HFF-Myc (cell line): ENCODE measurements around the gene PIGK.

ENCODE experiments used
- DNase-seq: peaks from one replicate; pipeline ENCODE4 v3.0.0-alpha.2; 2011; ENCODE audit warnings: low read depth; ENCODE audit errors: extremely low read depth
- H3K4me3 ChIP-seq: replicated peaks from 2 replicates; pipeline ENCODE4 v1.5.1; 2011; ENCODE audit warnings: low read depth, mild to moderate bottlenecking, control low read depth, low read length
- TF ChIP-seq, protein P1 (sequence below): IDR thresholded peaks from 2 replicates; pipeline ENCODE4 v1.5.1; 2012; ENCODE audit warnings: mild to moderate bottlenecking, low read depth, low read length, control low read depth; ENCODE audit errors: missing control alignments

Gene PIGK

GRCh38 chr1:77219166-77219887, at the start of gene PIGK:
Gene PIGK (minus strand): TSS chr1:77219430. CDS start chr1:77219402, 28 bp downstream.
- peak within 1 kb of the TSS; percentile 92 for H3K4me3 ChIP-seq
- TF ChIP-seq, protein P1, sequence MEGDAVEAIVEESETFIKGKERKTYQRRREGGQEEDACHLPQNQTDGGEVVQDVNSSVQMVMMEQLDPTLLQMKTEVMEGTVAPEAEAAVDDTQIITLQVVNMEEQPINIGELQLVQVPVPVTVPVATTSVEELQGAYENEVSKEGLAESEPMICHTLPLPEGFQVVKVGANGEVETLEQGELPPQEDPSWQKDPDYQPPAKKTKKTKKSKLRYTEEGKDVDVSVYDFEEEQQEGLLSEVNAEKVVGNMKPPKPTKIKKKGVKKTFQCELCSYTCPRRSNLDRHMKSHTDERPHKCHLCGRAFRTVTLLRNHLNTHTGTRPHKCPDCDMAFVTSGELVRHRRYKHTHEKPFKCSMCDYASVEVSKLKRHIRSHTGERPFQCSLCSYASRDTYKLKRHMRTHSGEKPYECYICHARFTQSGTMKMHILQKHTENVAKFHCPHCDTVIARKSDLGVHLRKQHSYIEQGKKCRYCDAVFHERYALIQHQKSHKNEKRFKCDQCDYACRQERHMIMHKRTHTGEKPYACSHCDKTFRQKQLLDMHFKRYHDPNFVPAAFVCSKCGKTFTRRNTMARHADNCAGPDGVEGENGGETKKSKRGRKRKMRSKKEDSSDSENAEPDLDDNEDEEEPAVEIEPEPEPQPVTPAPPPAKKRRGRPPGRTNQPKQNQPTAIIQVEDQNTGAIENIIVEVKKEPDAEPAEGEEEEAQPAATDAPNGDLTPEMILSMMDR, result no peak
- peak; percentile 72 for DNase-seq

DNA sequence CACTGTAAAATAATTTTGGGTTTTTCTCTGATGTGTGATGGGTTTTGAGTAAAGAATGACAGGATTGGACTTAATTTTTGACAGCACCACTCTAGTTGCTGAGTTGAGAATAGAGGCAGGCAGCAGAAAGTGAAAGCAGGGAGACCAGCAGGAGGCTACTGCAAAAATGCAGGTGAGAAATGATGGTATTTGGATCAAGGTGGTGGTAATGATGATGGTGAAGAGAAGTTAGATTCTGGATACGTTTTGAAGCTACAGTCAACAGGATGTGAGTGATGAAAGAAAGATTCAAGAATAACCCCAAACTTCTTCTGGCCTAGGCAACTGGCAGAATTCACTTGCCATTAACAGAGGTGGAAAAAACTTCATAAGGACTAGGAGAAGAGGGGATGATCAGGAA, 47.8 kb upstream of the PIGK start:
- no peak for DNase-seq
- TF ChIP-seq, protein P1, result no peak
- H3K4me3 ChIP-seq, result no peak overlapping the region

DNA sequence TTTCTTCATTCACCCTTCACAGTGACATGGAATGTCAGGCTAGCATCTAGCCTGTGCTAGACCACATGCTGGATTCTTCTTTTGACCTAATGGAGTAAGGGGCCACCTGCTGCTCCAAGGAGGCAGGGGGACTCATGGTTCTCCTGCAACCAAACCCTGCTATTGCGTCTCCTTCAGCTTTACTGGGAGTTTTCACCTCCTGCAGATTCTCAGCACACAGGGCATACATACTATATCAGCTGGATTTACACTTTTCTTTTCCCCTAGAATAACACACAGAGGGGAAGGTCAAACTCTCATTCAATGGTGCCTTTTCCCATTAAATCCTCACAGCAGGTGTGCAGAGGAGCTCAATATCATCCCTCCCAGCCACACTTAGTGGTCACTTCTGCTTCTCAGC, 46.0 kb upstream of the PIGK start:
- TF ChIP-seq, protein P1, result no peak
- DNase-seq, result no peak
- no peak overlapping the region for H3K4me3 ChIP-seq

DNA sequence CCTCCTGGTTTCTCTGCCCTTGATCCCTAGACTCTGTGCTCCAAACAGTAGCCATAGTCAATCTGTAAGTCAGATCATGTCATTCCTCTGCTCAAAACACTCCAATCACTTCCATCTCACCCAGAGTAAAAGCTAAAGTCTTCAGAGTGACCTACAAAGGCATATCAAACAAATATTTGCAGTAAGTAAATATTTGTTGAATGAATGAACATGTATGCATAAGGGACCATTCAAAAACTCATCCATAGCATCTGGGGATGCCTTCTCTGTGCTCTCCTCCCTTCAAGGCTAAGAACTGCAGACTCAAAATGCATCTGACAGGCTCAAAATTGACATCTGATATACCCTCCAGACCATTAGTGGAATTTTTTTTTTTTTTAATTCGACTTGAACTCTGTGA, 44.5 kb upstream of the PIGK start:
- TF ChIP-seq, protein P1, result no peak
- no peak overlapping the region for H3K4me3 ChIP-seq
- no peak for DNase-seq

GRCh38 chr1:77253211-77253610, 34.0 kb upstream of the PIGK start:
- DNase-seq, result no peak
- no peak overlapping the region for H3K4me3 ChIP-seq
- TF ChIP-seq, protein P1, result no peak

DNA sequence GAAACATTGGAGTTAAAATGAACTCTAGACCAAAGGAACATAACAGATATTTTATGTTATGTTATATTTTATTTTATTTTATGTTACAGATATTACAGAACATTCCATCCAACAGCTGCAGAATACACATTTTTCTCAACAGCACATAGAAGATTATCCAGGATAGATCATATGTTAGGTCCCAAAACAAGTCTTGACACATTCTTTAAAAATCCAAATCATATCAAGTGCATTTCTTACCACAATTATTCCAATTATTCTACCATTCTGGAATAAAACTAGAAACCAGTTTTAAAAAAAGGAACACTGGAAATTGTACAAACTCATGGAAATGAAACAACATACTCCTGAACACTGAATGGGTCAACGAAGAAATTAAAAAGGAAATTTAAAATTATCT, 30.9 kb upstream of the PIGK start:
- no peak overlapping the region for H3K4me3 ChIP-seq
- no peak for DNase-seq
- TF ChIP-seq, protein P1, result no peak

- no peak overlapping the region for H3K4me3 ChIP-seq
- TF ChIP-seq, protein P1, result no peak
- no peak for DNase-seq
These were observed 26.6 kb upstream of the PIGK start for GRCh38 chr1:77245830-77246229.
